ENCODE measurements around the gene TMEM259. TPM values are rescaled to one million over a fixed set of nuclear protein-coding genes. Genes with fewer than 3 reads are reported as not detected.

TMEM259 gene
- total RNA-seq, 1 experiment from 2014 or later, result 171 TPM

DNA sequence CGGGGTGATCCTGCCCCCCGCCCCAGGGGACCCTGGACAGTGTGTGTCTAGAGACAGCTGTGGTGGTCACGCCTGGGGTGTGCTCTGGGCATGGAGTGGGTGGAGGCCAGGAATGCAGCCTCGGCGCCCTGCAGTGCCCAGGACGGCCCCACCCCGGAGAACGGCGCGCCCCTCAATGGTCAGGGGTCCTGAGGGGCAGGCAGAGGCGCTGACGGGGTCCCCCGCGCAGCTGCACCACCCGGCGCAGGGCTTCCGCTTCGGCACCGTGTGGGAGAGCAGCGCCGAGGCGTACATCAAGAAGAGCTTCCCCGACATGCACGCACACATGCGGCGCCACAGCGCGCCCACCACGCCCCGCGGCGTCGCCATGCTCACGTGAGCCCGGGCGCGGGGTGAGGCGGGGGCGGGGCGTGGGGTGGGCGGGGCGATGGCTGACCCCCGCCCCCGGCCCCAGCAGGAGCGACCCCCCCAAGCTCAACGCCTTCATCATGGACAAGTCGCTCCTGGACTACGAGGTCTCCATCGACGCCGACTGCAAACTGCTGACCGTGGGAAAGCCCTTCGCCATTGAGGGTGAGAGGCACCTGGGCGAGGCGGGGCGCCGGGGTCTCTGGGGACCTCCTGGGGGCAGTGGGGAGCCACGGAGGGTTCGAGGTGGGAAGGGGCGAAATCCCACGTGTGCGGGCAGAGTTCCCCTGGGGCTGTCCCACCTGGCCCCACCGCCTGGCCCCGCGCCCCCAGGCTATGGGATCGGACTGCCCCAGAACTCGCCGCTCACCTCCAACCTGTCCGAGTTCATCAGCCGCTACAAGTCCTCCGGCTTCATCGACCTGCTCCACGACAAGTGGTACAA lies 13.3 kb downstream of the TMEM259 start:
- Histone ChIP-seq H3K27me3 (ENCODE audit: insufficient read depth, low read length) (no peaks in the 10 kb centered on the region), H3K23ac (ENCODE audit: insufficient read length, low read depth, low read length) (no peak overlapping the region), H2BK15ac (ENCODE audit: low read depth, low read length) (no peak overlapping the region), H4K5ac (ENCODE audit: insufficient read length, low read depth, low read length) (no peak overlapping the region), H2AK5ac (ENCODE audit: insufficient read length, low read length) (no peak overlapping the region), H4K20me1 (ENCODE audit: control insufficient read depth, insufficient read depth, insufficient read length) (no peaks in the 10 kb centered on the region), H3K9me3 (ENCODE audit: control insufficient read depth, low read depth, low read length) (no peaks in the 10 kb centered on the region), H4K8ac (replicated peaks; ENCODE audit: insufficient read length, low read depth, low read length) (no peak overlapping the region), H2BK12ac (ENCODE audit: insufficient read length, low read depth, low read length) (no peak overlapping the region), H3K79me1 (ENCODE audit: insufficient read depth, low read depth, low read length, poor library complexity, severe bottlenecking) (no peaks in the 10 kb centered on the region), H2BK120ac (ENCODE audit: low read depth, low read length, poor library complexity, severe bottlenecking) (no peak overlapping the region), H3K18ac (ENCODE audit: insufficient read length, low read depth, low read length) (no peak overlapping the region), H3K4ac (ENCODE audit: low read depth, low read length) (no peak overlapping the region), H2BK5ac (ENCODE audit: insufficient read length, low read length) (no peak overlapping the region), H2AFZ (ENCODE audit: low read length) (no peak overlapping the region), H4K91ac (ENCODE audit: insufficient read length, low read depth, low read length) (no peak overlapping the region), H3K27ac (ENCODE audit: insufficient read length, low read depth, low read length) (no peak overlapping the region), H3K4me1 (ENCODE audit: insufficient read depth, low read length) (no peaks in the 10 kb centered on the region), H3T11ph (ENCODE audit: low read length) (no peak overlapping the region), H2BK20ac (ENCODE audit: low read depth, low read length, poor library complexity, severe bottlenecking) (no peak overlapping the region), H3K4me2 (ENCODE audit: insufficient read depth, insufficient read length, low read length) (no peak overlapping the region), H3K14ac (ENCODE audit: insufficient read depth, low read length) (no peak overlapping the region), H3K9ac (ENCODE audit: extremely low read depth, insufficient read length, low read length) (no peak overlapping the region), H3K56ac (ENCODE audit: insufficient read length, low read depth, low read length) (no peak overlapping the region), H3K23me2 (ENCODE audit: insufficient read length, low read depth, low read length, poor library complexity, severe bottlenecking) (no peaks in the 10 kb centered on the region), H3K79me2 (ENCODE audit: insufficient read depth, low read length) (0 out of 2 replicates have a peak, but pooled peaks cover 2% of the 10 kb centered on the region)
- DNase-seq, result no peak
- Mint-ChIP-seq H3K9me3 (no peaks in the 10 kb centered on the region), H3K36me3 (ENCODE audit: insufficient read depth in 1 of 3, low read depth in 3 of 3) (peaks cover 0 to 20% (median 20%) of the 10 kb centered on the region in 3 experiments; a peak in 5 of 7 replicates), H3K27ac (no peak overlapping the region), H3K4me1 (no peaks in the 10 kb centered on the region), H3K4me3 (no peak overlapping the region), H3K27me3 (ENCODE audit: low read depth) (peaks cover 5% of the 10 kb centered on the region)
- no CpG with 5 or more reads among the region's 73 CpGs for WGBS (ENCODE audit: extremely low coverage, insufficient read length, low lambda C conversion rate)
- TF ChIP-seq, protein P1, sequence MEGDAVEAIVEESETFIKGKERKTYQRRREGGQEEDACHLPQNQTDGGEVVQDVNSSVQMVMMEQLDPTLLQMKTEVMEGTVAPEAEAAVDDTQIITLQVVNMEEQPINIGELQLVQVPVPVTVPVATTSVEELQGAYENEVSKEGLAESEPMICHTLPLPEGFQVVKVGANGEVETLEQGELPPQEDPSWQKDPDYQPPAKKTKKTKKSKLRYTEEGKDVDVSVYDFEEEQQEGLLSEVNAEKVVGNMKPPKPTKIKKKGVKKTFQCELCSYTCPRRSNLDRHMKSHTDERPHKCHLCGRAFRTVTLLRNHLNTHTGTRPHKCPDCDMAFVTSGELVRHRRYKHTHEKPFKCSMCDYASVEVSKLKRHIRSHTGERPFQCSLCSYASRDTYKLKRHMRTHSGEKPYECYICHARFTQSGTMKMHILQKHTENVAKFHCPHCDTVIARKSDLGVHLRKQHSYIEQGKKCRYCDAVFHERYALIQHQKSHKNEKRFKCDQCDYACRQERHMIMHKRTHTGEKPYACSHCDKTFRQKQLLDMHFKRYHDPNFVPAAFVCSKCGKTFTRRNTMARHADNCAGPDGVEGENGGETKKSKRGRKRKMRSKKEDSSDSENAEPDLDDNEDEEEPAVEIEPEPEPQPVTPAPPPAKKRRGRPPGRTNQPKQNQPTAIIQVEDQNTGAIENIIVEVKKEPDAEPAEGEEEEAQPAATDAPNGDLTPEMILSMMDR (conservative IDR thresholded peaks at IDR 0.05), result no peak

Data from H9 (cell line).